Transverse colon (tissue), 4 donors: Measurements from ENCODE around the gene ELANE. TPM values are rescaled to one million over a fixed set of nuclear protein-coding genes. Genes with fewer than 3 reads are reported as not detected.

Experiments used
- DNase-seq: peaks from one replicate; pipeline ENCODE4 v3.0.0-alpha.2; 2019
- H3K27ac ChIP-seq, 4 donors: fragments of 200-600 bp; sonication (generic); 2 replicates each; pipeline ENCODE4 v1.5.1; 2016 to 2018; ENCODE audit warnings: inconsistent platforms in 4 of 4
- H3K27me3 ChIP-seq: fragments of 200-600 bp; sonication (generic); 2 replicates; pipeline ENCODE4 v1.5.1; 2017; ENCODE audit warnings: inconsistent platforms
- H3K36me3 ChIP-seq, 4 donors: fragments of 200-600 bp; sonication (generic); 2 replicates each; pipeline ENCODE4 v1.5.1; 2017 to 2019; ENCODE audit warnings: inconsistent platforms in 4 of 4
- H3K4me1 ChIP-seq, 4 donors: fragments of 200-600 bp; sonication (generic); 2 replicates each; pipeline ENCODE4 v1.5.1; 2017 to 2020; ENCODE audit warnings: inconsistent platforms in 4 of 4
- H3K4me3 ChIP-seq, 4 donors: fragments of 200-600 bp; sonication (generic); 1 replicate in 1 of 4; 2 replicates in 3 of 4; pipeline versions ENCODE4 v1.5.1 to v1.6.1; 2017 to 2019; ENCODE audit warnings: inconsistent platforms in 4 of 4
- H3K9me3 ChIP-seq, 2 donors: fragments of 200-600 bp; sonication (generic); 2 replicates each; pipeline ENCODE4 v1.5.1; 2017 to 2019; ENCODE audit warnings: inconsistent platforms in 2 of 2
- CTCF ChIP-seq, 5 experiments: fragments of 200-600 bp in 3 of 5; fragments of 450-650 bp in 2 of 5; sonication (generic) in 3 of 5; IDR thresholded peaks; 1 replicate in 2 of 5; 2 replicates in 3 of 5; pipeline ENCODE4 v1.5.1; 2016 to 2017; ENCODE audit warnings: antibody characterized with exemption in 5 of 5, inconsistent platforms in 3 of 5, mild to moderate bottlenecking in 2 of 5, moderate library complexity in 1 of 5
- EP300 ChIP-seq: sonication (generic); formaldehyde crosslinking; IDR thresholded peaks from one replicate; pipeline ENCODE4 v1.6.1; 2017; ENCODE audit warnings: antibody characterized with exemption, low read depth
- POLR2A ChIP-seq: fragments of 450-650 bp; IDR thresholded peaks from one replicate; pipeline ENCODE4 v1.6.1; 2016; ENCODE audit warnings: antibody characterized with exemption, mild to moderate bottlenecking, moderate library complexity
- POLR2AphosphoS5 ChIP-seq, 3 donors: sonication (generic); formaldehyde crosslinking; IDR thresholded peaks; one replicate each; pipeline ENCODE4 v1.6.1; 2016; ENCODE audit warnings: antibody characterized with exemption in 3 of 3
- WGBS, 2 donors: methylation state at CpG; one replicate each; pipeline ENCODE4 v1.1.5; 2018; ENCODE audit warnings: low coverage in 1 of 2; 5-methylcytosine and 5-hydroxymethylcytosine counted together
- in situ Hi-C, 4 donors: fragments of 200-750 bp; cut with MboI; loops; one replicate each; pipeline versions ENCODE4 v1.15.0 to v1.15.1; 2017; ENCODE audit warnings: low sequenced_read_pairs in 3 of 4, low pct_ligation_motif_present in 1 of 4, low pct_unique_long_range_greater_than_20kb in 1 of 4
- intact Hi-C: fragments of 100-400 bp; cut with DNase I; formaldehyde crosslinking; loops from one replicate; pipeline ENCODE4 v1.15.1; 2023; ENCODE audit warnings: low total_unique reads
- total RNA-seq, 4 donors: library from RNA; depleted of rRNA; stranded (reverse); fragments of >200 nt; gene quantifications; one replicate each; pipeline ENCODE4 v1.1.0, GENCODE V29; 2016

Gene ELANE
- total RNA-seq, 4 donors from 2014 or later, result 0.79 to 2.2 TPM; not detected in 2

- DNase-seq, result no peak
- 90% methylated on average over 34 of the region's 34 CpGs; no CpG with 5 or more reads in 1 of the 2 donors for whole genome bisulfite sequencing, 2 donors
- in situ Hi-C loops (no loop called here), intact Hi-C loops (no loop called here)
- Histone ChIP-seq H3K36me3 (peaks cover 0 to 84% (median 58%) of the 10 kb centered on the region in 4 donors), H3K9me3 (no peaks in the 10 kb centered on the region), H3K27me3 (no peaks in the 10 kb centered on the region), H3K27ac (no peak overlapping the region), H3K4me1 (peaks cover 13 to 15% (median 15%) of the 10 kb centered on the region in 4 donors), H3K4me3 (no peak overlapping the region)
- TF ChIP-seq POLR2AphosphoS5 (IDR thresholded peaks at IDR 0.05) (no peak), POLR2A (no peak), EP300 (no peak), CTCF (IDR thresholded peaks at IDR 0.05) (no peak)
Measured at GRCh38 chr19:806815-807421, 45.2 kb upstream of the ELANE start.

GRCh38 chr19:807627-808422, 44.3 kb upstream of the ELANE start:
- H3K9me3 ChIP-seq, result no peaks in the 10 kb centered on the region
- intact Hi-C loops (no loop called here), in situ Hi-C loops (no loop called here)
- no peak overlapping the region for H3K27ac ChIP-seq
- H3K4me1 ChIP-seq, result peaks cover 5 to 6% (median 6%) of the 10 kb centered on the region in 4 donors
- H3K4me3 ChIP-seq, result no peak overlapping the region
- H3K36me3 ChIP-seq, result peaks cover 0 to 89% (median 58%) of the 10 kb centered on the region in 4 donors
- no peaks in the 10 kb centered on the region for H3K27me3 ChIP-seq
- 88 to 91% methylated on average over 15 to 43 of the region's 44 CpGs for WGBS, 2 donors
- no peak for DNase-seq
- TF ChIP-seq POLR2A, result no peak
- no peak for TF ChIP-seq POLR2AphosphoS5 (IDR thresholded peaks at IDR 0.05)
- TF ChIP-seq CTCF (IDR thresholded peaks at IDR 0.05), result no peak
- no peak for TF ChIP-seq EP300

GRCh38 chr19:808423-808775, 43.7 kb upstream of the ELANE start:
- intact Hi-C loops, result no loop called here
- TF ChIP-seq CTCF (IDR thresholded peaks at IDR 0.05) (no peak), POLR2AphosphoS5 (IDR thresholded peaks at IDR 0.05) (no peak), POLR2A (no peak), EP300 (no peak)
- in situ Hi-C loops, result no loop called here

GRCh38 chr19:810077-810855, 41.8 kb upstream of the ELANE start:
- intact Hi-C loops (no loop called here), in situ Hi-C loops (no loop called here)
- H3K36me3 ChIP-seq, result peaks cover 0 to 74% (median 45%) of the 10 kb centered on the region in 4 donors
- H3K4me1 ChIP-seq, result no peaks in the 10 kb centered on the region
- no peaks in the 10 kb centered on the region for H3K27me3 ChIP-seq
- H3K27ac ChIP-seq, result no peak overlapping the region
- WGBS, 2 donors, result 86 to 93% methylated on average over 2 to 30 of the region's 30 CpGs
- H3K9me3 ChIP-seq, result no peaks in the 10 kb centered on the region
- DNase-seq, result no peak
- no peak for TF ChIP-seq POLR2A
- no peak for TF ChIP-seq EP300
- no peak for TF ChIP-seq CTCF (IDR thresholded peaks at IDR 0.05)
- TF ChIP-seq POLR2AphosphoS5 (IDR thresholded peaks at IDR 0.05), result no peak
- no peak overlapping the region for H3K4me3 ChIP-seq

More at GRCh38 chr19:808423-808775, 43.7 kb upstream of the ELANE start:
- no peak overlapping the region for H3K27ac ChIP-seq
- no peak for DNase-seq
- H3K4me1 ChIP-seq, result peaks cover 0 to under 1% (median under 1%) of the 10 kb centered on the region in 4 donors
- H3K9me3 ChIP-seq, result no peaks in the 10 kb centered on the region
- WGBS, 2 donors, result 93% methylated on average over 23 of the region's 26 CpGs; no CpG with 5 or more reads in 1 of the 2 donors
- H3K27me3 ChIP-seq, result no peaks in the 10 kb centered on the region
- no peak overlapping the region for H3K4me3 ChIP-seq
- peaks cover 0 to 91% (median 58%) of the 10 kb centered on the region in 4 donors for H3K36me3 ChIP-seq
